Measurements from ENCODE around the gene HTT.

Gene HTT

GRCh38 chr4:3060946-3061345 lies 13.5 kb upstream of the HTT start:
- Histone ChIP-seq H2BK15ac (ENCODE audit: low read length) (no peak overlapping the region), H2BK120ac (ENCODE audit: low read depth, low read length) (no peak overlapping the region), H3K79me1 (ENCODE audit: low read depth, low read length) (no peaks in the 10 kb centered on the region), H3K14ac (ENCODE audit: low read length) (no peak overlapping the region), H2AK5ac (ENCODE audit: low read depth, low read length) (no peak overlapping the region), H3K27me3 (ENCODE audit: control insufficient read depth in 3 of 3, insufficient read depth in 3 of 3, low read depth in 1 of 3, low read length in 3 of 3) (peaks cover 0 to 4% (median 0%) of the 10 kb centered on the region in 3 experiments), H3K27ac (replicated peaks; ENCODE audit: low read length) (no peak overlapping the region), H3K4me3 (ENCODE audit: low read length in 2 of 2) (no peak overlapping the region), H2AFZ (ENCODE audit: low read length) (no peak overlapping the region), H3K18ac (ENCODE audit: low read length) (no peak overlapping the region), H4K8ac (ENCODE audit: low read depth, low read length) (no peak overlapping the region), H3K4ac (ENCODE audit: low read length) (no peak overlapping the region), H3K4me1 (ENCODE audit: control insufficient read depth in 2 of 2, insufficient read depth in 1 of 2, low read depth in 1 of 2, low read length in 2 of 2) (no peaks in the 10 kb centered on the region), H4K91ac (ENCODE audit: low read depth, low read length, poor library complexity) (no peak overlapping the region), H2BK12ac (ENCODE audit: low read length) (no peak overlapping the region), H3K23ac (ENCODE audit: low read depth, low read length, poor library complexity) (no peak overlapping the region), H3K4me2 (ENCODE audit: insufficient read depth, low read length, poor library complexity, severe bottlenecking) (no peak overlapping the region), H3K36me3 (replicated peaks in 1 of 2; ENCODE audit: control insufficient read depth in 2 of 2, insufficient read depth in 2 of 2, low read length in 2 of 2) (no peaks in the 10 kb centered on the region), H2BK5ac (ENCODE audit: low read length) (no peak overlapping the region), H3K9me3 (replicated peaks in 1 of 2; ENCODE audit: control insufficient read depth in 2 of 2, insufficient read depth in 1 of 2, low read depth in 1 of 2, low read length in 2 of 2) (peaks cover 3% of the 10 kb centered on the region in 2 donors), H3K9ac (ENCODE audit: low read depth, low read length, poor library complexity) (no peak overlapping the region)
- WGBS, 2 donors (ENCODE audit: extremely low coverage in 2 of 2, insufficient read length in 2 of 2, insufficient replicate concordance in 1 of 2), result no CpG with 5 or more reads among the region's 6 CpGs
- no peak for DNase-seq (ENCODE audit: low spot score)

- peaks cover 0 to 4% (median 0%) of the 10 kb centered on the region in 3 experiments for H3K27me3 ChIP-seq (ENCODE audit: control insufficient read depth in 3 of 3, insufficient read depth in 3 of 3, low read depth in 1 of 3, low read length in 3 of 3)
- no CpG with 5 or more reads among the region's 12 CpGs for WGBS, 2 donors (ENCODE audit: extremely low coverage in 2 of 2, insufficient read length in 2 of 2, insufficient replicate concordance in 1 of 2)
- H2BK5ac ChIP-seq (ENCODE audit: low read length), result peak overlapping the region; percentile 29
- no peaks in the 10 kb centered on the region for H3K79me1 ChIP-seq (ENCODE audit: low read depth, low read length)
- H2BK12ac ChIP-seq (ENCODE audit: low read length), result no peak overlapping the region
- no peaks in the 10 kb centered on the region for H3K36me3 ChIP-seq (replicated peaks in 1 of 2; ENCODE audit: control insufficient read depth in 2 of 2, insufficient read depth in 2 of 2, low read length in 2 of 2)
- no peak overlapping the region for H2AFZ ChIP-seq (ENCODE audit: low read length)
- no peak for DNase-seq (ENCODE audit: low spot score)
- H3K4me2 ChIP-seq (ENCODE audit: insufficient read depth, low read length, poor library complexity, severe bottlenecking), result no peak overlapping the region
- no peak overlapping the region for H3K27ac ChIP-seq (replicated peaks; ENCODE audit: low read length)
- H3K4ac ChIP-seq (ENCODE audit: low read length), result no peak overlapping the region
- H2BK15ac ChIP-seq (ENCODE audit: low read length), result no peak overlapping the region
- H2BK120ac ChIP-seq (ENCODE audit: low read depth, low read length), result no peak overlapping the region
- no peak overlapping the region for H4K8ac ChIP-seq (ENCODE audit: low read depth, low read length)
- no peak overlapping the region for H3K14ac ChIP-seq (ENCODE audit: low read length)
- no peak overlapping the region for H3K4me3 ChIP-seq (ENCODE audit: low read length in 2 of 2)
- peaks cover 0 to 2% of the 10 kb centered on the region in 2 donors for H3K4me1 ChIP-seq (ENCODE audit: control insufficient read depth in 2 of 2, insufficient read depth in 1 of 2, low read depth in 1 of 2, low read length in 2 of 2)
- H3K23ac ChIP-seq (ENCODE audit: low read depth, low read length, poor library complexity), result peak overlapping the region; percentile 75
- H3K18ac ChIP-seq (ENCODE audit: low read length), result no peak overlapping the region
- no peak overlapping the region for H4K91ac ChIP-seq (ENCODE audit: low read depth, low read length, poor library complexity)
- H3K9ac ChIP-seq (ENCODE audit: low read depth, low read length, poor library complexity), result no peak overlapping the region
- peaks cover 3 to 6% of the 10 kb centered on the region in 2 donors for H3K9me3 ChIP-seq (replicated peaks in 1 of 2; ENCODE audit: control insufficient read depth in 2 of 2, insufficient read depth in 1 of 2, low read depth in 1 of 2, low read length in 2 of 2)
- no peak overlapping the region for H2AK5ac ChIP-seq (ENCODE audit: low read depth, low read length)
These were observed 12.0 kb upstream of the HTT start for GRCh38 chr4:3062471-3062870.

GRCh38 chr4:3065551-3065950 lies 8.9 kb upstream of the HTT start:
- no peak overlapping the region for H2AK5ac ChIP-seq (ENCODE audit: low read depth, low read length)
- no peak overlapping the region for H4K91ac ChIP-seq (ENCODE audit: low read depth, low read length, poor library complexity)
- no peaks in the 10 kb centered on the region for H3K79me1 ChIP-seq (ENCODE audit: low read depth, low read length)
- H3K23ac ChIP-seq (ENCODE audit: low read depth, low read length, poor library complexity), result no peak overlapping the region
- no peak overlapping the region for H2BK12ac ChIP-seq (ENCODE audit: low read length)
- no peak overlapping the region for H3K18ac ChIP-seq (ENCODE audit: low read length)
- H3K4ac ChIP-seq (ENCODE audit: low read length), result no peak overlapping the region
- no peak overlapping the region for H2BK15ac ChIP-seq (ENCODE audit: low read length)
- no peaks in the 10 kb centered on the region for H3K36me3 ChIP-seq (replicated peaks in 1 of 2; ENCODE audit: control insufficient read depth in 2 of 2, insufficient read depth in 2 of 2, low read length in 2 of 2)
- H3K14ac ChIP-seq (ENCODE audit: low read length), result no peak overlapping the region
- no CpG with 5 or more reads among the region's 3 CpGs for WGBS, 2 donors (ENCODE audit: extremely low coverage in 2 of 2, insufficient read length in 2 of 2, insufficient replicate concordance in 1 of 2)
- H3K4me3 ChIP-seq (ENCODE audit: low read length in 2 of 2), result no peak overlapping the region
- H2BK120ac ChIP-seq (ENCODE audit: low read depth, low read length), result no peak overlapping the region
- no peak for DNase-seq (ENCODE audit: low spot score)
- peaks cover 0 to 3% of the 10 kb centered on the region in 2 donors for H3K4me1 ChIP-seq (ENCODE audit: control insufficient read depth in 2 of 2, insufficient read depth in 1 of 2, low read depth in 1 of 2, low read length in 2 of 2)
- peak overlapping the region; percentile 24 for H3K9ac ChIP-seq (ENCODE audit: low read depth, low read length, poor library complexity)
- no peak overlapping the region for H3K4me2 ChIP-seq (ENCODE audit: insufficient read depth, low read length, poor library complexity, severe bottlenecking)
- peaks cover 0 to 4% (median 0%) of the 10 kb centered on the region in 3 experiments for H3K27me3 ChIP-seq (ENCODE audit: control insufficient read depth in 3 of 3, insufficient read depth in 3 of 3, low read depth in 1 of 3, low read length in 3 of 3)
- no peak overlapping the region for H4K8ac ChIP-seq (ENCODE audit: low read depth, low read length)
- no peak overlapping the region for H2BK5ac ChIP-seq (ENCODE audit: low read length)
- H3K27ac ChIP-seq (replicated peaks; ENCODE audit: low read length), result no peak overlapping the region
- H3K9me3 ChIP-seq (replicated peaks in 1 of 2; ENCODE audit: control insufficient read depth in 2 of 2, insufficient read depth in 1 of 2, low read depth in 1 of 2, low read length in 2 of 2), result peaks cover 3 to 6% of the 10 kb centered on the region in 2 donors
- no peak overlapping the region for H2AFZ ChIP-seq (ENCODE audit: low read length)

- Histone ChIP-seq H3K18ac (ENCODE audit: low read length) (no peak overlapping the region), H4K8ac (ENCODE audit: low read depth, low read length) (no peak overlapping the region), H3K4ac (ENCODE audit: low read length) (no peak overlapping the region), H2AFZ (ENCODE audit: low read length) (no peak overlapping the region), H2BK120ac (ENCODE audit: low read depth, low read length) (no peak overlapping the region), H3K14ac (ENCODE audit: low read length) (no peak overlapping the region), H2BK15ac (ENCODE audit: low read length) (no peak overlapping the region), H2BK5ac (ENCODE audit: low read length) (no peak overlapping the region), H3K36me3 (replicated peaks in 1 of 2; ENCODE audit: control insufficient read depth in 2 of 2, insufficient read depth in 2 of 2, low read length in 2 of 2) (no peaks in the 10 kb centered on the region), H3K27me3 (ENCODE audit: control insufficient read depth in 3 of 3, insufficient read depth in 3 of 3, low read depth in 1 of 3, low read length in 3 of 3) (peaks cover 0 to 4% (median 0%) of the 10 kb centered on the region in 3 experiments), H2BK12ac (ENCODE audit: low read length) (no peak overlapping the region), H3K9me3 (replicated peaks in 1 of 2; ENCODE audit: control insufficient read depth in 2 of 2, insufficient read depth in 1 of 2, low read depth in 1 of 2, low read length in 2 of 2) (peaks cover 3 to 6% of the 10 kb centered on the region in 2 donors), H3K23ac (ENCODE audit: low read depth, low read length, poor library complexity) (no peak overlapping the region), H3K4me1 (ENCODE audit: control insufficient read depth in 2 of 2, insufficient read depth in 1 of 2, low read depth in 1 of 2, low read length in 2 of 2) (peaks cover 0 to 3% of the 10 kb centered on the region in 2 donors), H2AK5ac (ENCODE audit: low read depth, low read length) (no peak overlapping the region), H3K4me3 (ENCODE audit: low read length in 2 of 2) (no peak overlapping the region), H3K4me2 (ENCODE audit: insufficient read depth, low read length, poor library complexity, severe bottlenecking) (no peak overlapping the region), H3K27ac (replicated peaks; ENCODE audit: low read length) (no peak overlapping the region), H3K9ac (ENCODE audit: low read depth, low read length, poor library complexity) (no peak overlapping the region), H4K91ac (ENCODE audit: low read depth, low read length, poor library complexity) (no peak overlapping the region), H3K79me1 (ENCODE audit: low read depth, low read length) (no peaks in the 10 kb centered on the region)
- WGBS, 2 donors (ENCODE audit: extremely low coverage in 2 of 2, insufficient read length in 2 of 2, insufficient replicate concordance in 1 of 2), result no CpG with 5 or more reads among the region's 6 CpGs
- DNase-seq (ENCODE audit: low spot score), result no peak
These were observed 7.6 kb upstream of the HTT start for GRCh38 chr4:3066836-3067400.
